ENCODE data around the gene TNIK.

Gene TNIK

DNA sequence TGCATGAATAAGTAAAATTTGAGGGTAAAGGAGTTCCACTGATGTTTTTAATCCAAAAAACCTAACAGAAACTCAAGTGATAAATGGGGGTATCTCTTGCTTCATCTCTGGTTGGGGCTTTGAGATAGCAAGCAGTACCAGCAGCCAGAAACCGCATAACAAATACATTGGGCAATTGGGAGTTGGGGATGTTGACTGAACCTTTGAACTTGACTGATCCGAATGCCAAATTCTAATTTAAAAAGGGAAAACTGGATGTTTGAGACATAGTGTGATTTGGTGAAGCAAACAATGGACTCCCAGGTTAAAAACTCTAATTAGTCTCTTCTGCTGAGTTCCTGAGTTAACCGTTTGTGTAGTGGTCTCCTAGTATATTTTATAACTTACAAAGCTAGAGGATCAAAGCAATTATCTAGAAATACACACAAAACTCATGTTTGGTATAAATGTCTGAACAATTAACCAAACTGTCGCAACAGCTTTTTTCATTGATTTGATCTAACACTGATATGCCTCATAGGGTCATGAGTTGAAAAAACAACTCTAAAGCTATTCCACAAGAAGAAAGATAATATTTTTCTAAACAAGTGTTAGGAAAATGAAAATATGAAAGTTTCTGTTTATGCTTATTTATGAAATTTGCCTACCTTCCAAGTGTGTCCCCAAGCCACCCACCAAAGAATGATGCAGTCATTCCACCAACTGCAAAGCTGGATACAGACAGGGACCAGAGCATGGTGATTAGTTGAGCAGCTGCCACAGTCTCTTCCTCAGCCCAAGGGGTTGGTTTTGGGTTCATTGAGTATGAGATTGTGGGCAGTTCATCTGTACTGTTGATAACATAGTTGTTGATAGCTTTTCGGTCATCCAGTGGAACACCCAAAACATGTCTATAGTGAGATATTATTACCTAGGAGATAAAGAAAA lies 446.1 kb downstream of the TNIK start:
- DNase-seq: no peak

DNA sequence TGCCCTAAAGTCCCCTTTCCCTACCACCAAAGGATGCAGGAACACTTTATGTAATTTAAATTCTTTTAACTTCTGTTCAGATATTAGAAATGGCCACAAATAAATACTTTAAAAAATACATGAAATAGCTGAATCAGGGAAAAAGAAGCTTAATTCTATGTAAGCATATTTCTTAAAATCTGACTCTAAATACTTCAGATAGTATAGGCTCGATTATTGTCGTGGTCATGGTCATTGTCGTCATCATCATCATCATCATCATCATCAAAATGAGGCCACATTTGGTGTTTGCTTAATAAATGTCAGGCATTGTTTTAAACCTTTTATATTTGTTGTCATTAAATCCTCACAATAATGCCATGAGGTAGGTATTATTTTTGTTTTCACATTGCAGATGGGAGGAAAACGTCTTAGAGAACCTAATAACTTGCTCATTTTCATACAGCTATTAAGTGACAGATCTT lies 448.3 kb downstream of the TNIK start:
- no peak for DNase-seq

Measured in NCI-H187 (cell line).